Measurements from ENCODE around the gene PAQR8. TPM values are rescaled to one million over a fixed set of nuclear protein-coding genes. Genes with fewer than 3 reads are reported as not detected.
A peak's percentile ranks its signal among the peaks of the same experiment; 100 is the strongest.

The PAQR8 gene
- total and polyA plus RNA-seq, 2 of the 13 experiments (the other 11 are each of a cell fraction or from before 2014, with no cell fraction given): 37.7 to 50.7 TPM

- TF ChIP-seq ZNF589 (CRISPR knock-in tag; conservative IDR thresholded peaks at IDR 0.05) (0 out of 2 replicates have a peak, but pooled peaks have one; percentile 21), ZNF720 (CRISPR knock-in tag; IDR thresholded peaks at IDR 0.05) (no peak), HMGXB3 (CRISPR knock-in tag; IDR thresholded peaks at IDR 0.05; ENCODE audit: borderline replicate concordance) (no peak), FOXC1 (CRISPR knock-in tag; IDR thresholded peaks at IDR 0.05; ENCODE audit: borderline replicate concordance) (peak; percentile 65; the same call in 1 of the 2 replicates), ZFP90 (CRISPR knock-in tag; IDR thresholded peaks at IDR 0.05; ENCODE audit: borderline replicate concordance) (no peak), PCBP1 (IDR thresholded peaks at IDR 0.05; ENCODE audit: borderline replicate concordance, low read depth, low read length) (no peak), ZNF770 (CRISPR knock-in tag; IDR thresholded peaks at IDR 0.05) (no peak)
- TF ChIP-seq, protein P1, sequence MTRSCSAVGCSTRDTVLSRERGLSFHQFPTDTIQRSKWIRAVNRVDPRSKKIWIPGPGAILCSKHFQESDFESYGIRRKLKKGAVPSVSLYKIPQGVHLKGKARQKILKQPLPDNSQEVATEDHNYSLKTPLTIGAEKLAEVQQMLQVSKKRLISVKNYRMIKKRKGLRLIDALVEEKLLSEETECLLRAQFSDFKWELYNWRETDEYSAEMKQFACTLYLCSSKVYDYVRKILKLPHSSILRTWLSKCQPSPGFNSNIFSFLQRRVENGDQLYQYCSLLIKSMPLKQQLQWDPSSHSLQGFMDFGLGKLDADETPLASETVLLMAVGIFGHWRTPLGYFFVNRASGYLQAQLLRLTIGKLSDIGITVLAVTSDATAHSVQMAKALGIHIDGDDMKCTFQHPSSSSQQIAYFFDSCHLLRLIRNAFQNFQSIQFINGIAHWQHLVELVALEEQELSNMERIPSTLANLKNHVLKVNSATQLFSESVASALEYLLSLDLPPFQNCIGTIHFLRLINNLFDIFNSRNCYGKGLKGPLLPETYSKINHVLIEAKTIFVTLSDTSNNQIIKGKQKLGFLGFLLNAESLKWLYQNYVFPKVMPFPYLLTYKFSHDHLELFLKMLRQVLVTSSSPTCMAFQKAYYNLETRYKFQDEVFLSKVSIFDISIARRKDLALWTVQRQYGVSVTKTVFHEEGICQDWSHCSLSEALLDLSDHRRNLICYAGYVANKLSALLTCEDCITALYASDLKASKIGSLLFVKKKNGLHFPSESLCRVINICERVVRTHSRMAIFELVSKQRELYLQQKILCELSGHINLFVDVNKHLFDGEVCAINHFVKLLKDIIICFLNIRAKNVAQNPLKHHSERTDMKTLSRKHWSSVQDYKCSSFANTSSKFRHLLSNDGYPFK (CRISPR knock-in tag; IDR thresholded peaks at IDR 0.05; ENCODE audit: borderline replicate concordance): peak; percentile 77
- TF ChIP-seq, protein P2, sequence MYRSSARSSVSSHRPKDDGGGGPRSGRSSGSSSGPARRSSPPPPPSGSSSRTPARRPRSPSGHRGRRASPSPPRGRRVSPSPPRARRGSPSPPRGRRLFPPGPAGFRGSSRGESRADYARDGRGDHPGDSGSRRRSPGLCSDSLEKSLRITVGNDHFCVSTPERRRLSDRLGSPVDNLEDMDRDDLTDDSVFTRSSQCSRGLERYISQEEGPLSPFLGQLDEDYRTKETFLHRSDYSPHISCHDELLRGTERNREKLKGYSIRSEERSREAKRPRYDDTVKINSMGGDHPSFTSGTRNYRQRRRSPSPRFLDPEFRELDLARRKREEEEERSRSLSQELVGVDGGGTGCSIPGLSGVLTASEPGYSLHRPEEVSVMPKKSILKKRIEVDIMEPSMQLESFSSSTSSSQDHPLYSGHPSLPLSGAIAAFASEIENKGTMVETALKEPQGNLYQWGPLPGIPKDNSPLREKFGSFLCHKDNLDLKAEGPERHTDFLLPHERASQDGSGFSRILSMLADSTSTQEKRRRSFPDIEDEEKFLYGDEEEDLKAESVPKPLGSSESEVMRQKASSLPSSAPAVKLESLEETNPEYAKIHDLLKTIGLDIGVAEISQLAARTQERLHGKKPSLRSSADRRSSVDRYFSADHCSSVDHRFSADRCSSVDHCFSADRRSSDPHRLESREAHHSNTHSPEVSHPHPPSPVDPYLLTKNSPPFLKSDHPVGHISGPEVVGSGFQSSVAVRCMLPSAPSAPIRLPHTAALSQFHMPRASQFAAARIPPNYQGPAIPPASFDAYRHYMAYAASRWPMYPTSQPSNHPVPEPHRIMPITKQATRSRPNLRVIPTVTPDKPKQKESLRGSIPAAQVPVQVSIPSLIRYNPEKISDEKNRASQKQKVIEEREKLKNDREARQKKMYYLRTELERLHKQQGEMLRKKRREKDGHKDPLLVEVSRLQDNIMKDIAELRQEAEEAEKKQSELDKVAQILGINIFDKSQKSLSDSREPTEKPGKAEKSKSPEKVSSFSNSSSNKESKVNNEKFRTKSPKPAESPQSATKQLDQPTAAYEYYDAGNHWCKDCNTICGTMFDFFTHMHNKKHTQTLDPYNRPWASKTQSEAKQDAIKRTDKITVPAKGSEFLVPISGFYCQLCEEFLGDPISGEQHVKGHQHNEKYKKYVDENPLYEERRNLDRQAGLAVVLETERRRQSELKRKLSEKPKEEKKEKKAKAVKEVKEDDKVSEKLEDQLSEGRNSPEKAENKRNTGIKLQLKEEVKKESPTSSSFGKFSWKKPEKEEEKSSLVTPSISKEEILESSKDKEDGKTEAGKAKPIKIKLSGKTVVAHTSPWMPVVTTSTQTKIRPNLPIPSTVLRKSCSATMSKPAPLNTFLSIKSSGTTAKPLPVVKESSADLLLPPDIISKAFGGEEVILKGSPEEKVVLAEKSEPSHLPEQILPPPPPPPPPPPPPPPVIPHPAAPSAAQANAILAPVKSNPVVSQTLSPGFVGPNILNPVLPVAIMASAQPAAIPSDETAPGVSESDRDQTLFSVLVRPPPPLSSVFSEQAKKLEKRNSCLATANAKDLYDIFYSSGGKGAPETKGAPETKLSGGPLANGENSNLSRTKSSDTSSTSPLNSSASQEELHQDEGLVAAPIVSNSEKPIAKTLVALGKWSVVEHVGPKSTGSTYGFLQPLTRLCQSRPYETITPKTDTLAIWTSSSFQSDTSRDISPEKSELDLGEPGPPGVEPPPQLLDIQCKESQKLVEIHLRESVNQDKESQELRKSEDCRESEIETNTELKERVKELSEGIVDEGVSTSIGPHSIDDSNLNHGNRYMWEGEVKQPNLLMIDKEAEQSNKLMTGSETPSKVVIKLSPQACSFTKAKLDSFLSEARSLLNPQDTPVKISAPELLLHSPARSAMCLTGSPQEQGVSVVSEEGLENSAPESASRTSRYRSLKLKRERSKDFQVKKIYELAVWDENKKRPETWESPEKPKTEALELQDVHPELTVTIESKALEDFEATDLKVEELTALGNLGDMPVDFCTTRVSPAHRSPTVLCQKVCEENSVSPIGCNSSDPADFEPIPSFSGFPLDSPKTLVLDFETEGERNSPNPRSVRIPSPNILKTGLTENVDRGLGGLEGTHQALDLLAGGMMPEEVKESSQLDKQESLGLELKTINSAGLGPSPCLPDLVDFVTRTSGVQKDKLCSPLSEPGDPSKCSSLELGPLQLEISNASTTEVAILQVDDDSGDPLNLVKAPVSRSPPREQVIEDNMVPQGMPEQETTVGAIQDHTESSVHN (CRISPR knock-in tag; IDR thresholded peaks at IDR 0.05): no peak
These were observed 684 bp downstream of the PAQR8 start (continued) for GRCh38 chr6:52362443-52363227.
